Tibial nerve (tissue), 4 donors: ENCODE data around the gene GNG12. TPM values are rescaled to one million over a fixed set of nuclear protein-coding genes. Genes with fewer than 3 reads are reported as not detected.

Experiments
- DNase-seq, 2 donors: peaks; one replicate each; pipeline ENCODE4 v3.0.0-alpha.2; 2019; ENCODE audit warnings: low spot score in 2 of 2
- H3K27ac ChIP-seq, 4 donors: fragments of 200-600 bp; sonication (generic) in 3 of 4; one replicate each; pipeline ENCODE4 v1.5.1; 2017 to 2019; ENCODE audit warnings: mild to moderate bottlenecking in 1 of 4
- H3K27me3 ChIP-seq, 2 donors: fragments of 200-600 bp; sonication (generic) in 1 of 2; one replicate each; pipeline versions ENCODE4 v1.5.1 to v1.6.0; 2017 to 2019
- H3K36me3 ChIP-seq, 3 donors: fragments of 200-600 bp; sonication (generic); one replicate each; pipeline ENCODE4 v1.5.1; 2018 to 2019
- H3K4me1 ChIP-seq, 4 donors: fragments of 200-600 bp; sonication (generic) in 3 of 4; one replicate each; pipeline ENCODE4 v1.5.1; 2017 to 2019
- H3K4me3 ChIP-seq, 4 donors: fragments of 200-600 bp; sonication (generic) in 3 of 4; one replicate each; pipeline ENCODE4 v1.5.1; 2017 to 2019; ENCODE audit warnings: mild to moderate bottlenecking in 1 of 4, moderate library complexity in 1 of 4
- H3K9me3 ChIP-seq, 4 donors: fragments of 200-600 bp; sonication (generic) in 3 of 4; one replicate each; pipeline ENCODE4 v1.5.1; 2017 to 2019
- CTCF ChIP-seq, 5 experiments: fragments of 200-600 bp in 3 of 5; fragments of 450-650 bp in 2 of 5; sonication (generic) in 3 of 5; IDR thresholded peaks; one replicate each; pipeline ENCODE4 v1.5.1; 2016 to 2019; ENCODE audit warnings: antibody characterized with exemption in 5 of 5, mild to moderate bottlenecking in 3 of 5, moderate library complexity in 2 of 5
- EP300 ChIP-seq, 2 donors: sonication (generic); formaldehyde crosslinking; IDR thresholded peaks; one replicate each; pipeline ENCODE4 v1.6.1; 2017; ENCODE audit warnings: antibody characterized with exemption in 2 of 2, mild to moderate bottlenecking in 1 of 2
- POLR2A ChIP-seq, 2 donors: fragments of 450-650 bp; IDR thresholded peaks; one replicate each; pipeline ENCODE4 v1.6.1; 2017; ENCODE audit warnings: antibody characterized with exemption in 2 of 2, mild to moderate bottlenecking in 2 of 2, moderate library complexity in 2 of 2
- WGBS, 2 donors: methylation state at CpG; one replicate each; pipeline ENCODE4 v1.1.5; 2018; 5-methylcytosine and 5-hydroxymethylcytosine counted together
- total RNA-seq, 4 donors: library from RNA; depleted of rRNA; stranded (reverse); fragments of >200 nt; gene quantifications; one replicate each; pipeline ENCODE4 v1.1.0, GENCODE V29; 2016

Gene GNG12
- total RNA-seq, 4 donors from 2014 or later: 55.9 to 71.8 (median 68.4) TPM

DNA sequence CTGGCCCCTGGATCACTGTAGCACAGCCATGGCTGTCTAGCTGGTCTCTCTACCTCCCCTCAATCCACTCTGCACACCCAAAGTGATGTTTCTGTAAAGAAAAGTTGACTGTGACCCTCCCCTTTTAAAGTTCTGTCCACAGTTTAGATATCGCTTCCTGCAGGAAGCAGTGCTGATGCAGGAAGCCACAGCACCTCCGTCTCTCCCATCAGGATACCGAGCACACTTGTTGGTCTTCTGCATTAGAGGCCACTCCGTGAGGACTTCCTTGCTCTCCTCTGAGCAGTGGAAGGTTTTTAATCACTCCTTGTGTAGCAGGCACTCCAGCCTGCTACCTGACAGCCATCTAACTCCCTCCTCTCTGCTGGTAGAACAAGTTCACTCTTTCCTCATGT, 78.7 kb downstream of the GNG12 start:
- Histone ChIP-seq H3K9me3 (no peaks in the 10 kb centered on the region), H3K27me3 (no peaks in the 10 kb centered on the region), H3K36me3 (no peaks in the 10 kb centered on the region), H3K27ac (peak overlapping the region in 1 of 4 donors; percentile 3), H3K4me3 (no peak overlapping the region), H3K4me1 (peaks cover 4 to 44% (median 18%) of the 10 kb centered on the region in 4 donors)
- TF ChIP-seq EP300 (IDR thresholded peaks at IDR 0.05): no peak
- no peak for TF ChIP-seq POLR2A (IDR thresholded peaks at IDR 0.05)
- TF ChIP-seq CTCF (IDR thresholded peaks at IDR 0.05): no peak
- 82 to 89% methylated on average over 4 of the region's 4 CpGs for WGBS, 2 donors
- no peak for DNase-seq

DNA sequence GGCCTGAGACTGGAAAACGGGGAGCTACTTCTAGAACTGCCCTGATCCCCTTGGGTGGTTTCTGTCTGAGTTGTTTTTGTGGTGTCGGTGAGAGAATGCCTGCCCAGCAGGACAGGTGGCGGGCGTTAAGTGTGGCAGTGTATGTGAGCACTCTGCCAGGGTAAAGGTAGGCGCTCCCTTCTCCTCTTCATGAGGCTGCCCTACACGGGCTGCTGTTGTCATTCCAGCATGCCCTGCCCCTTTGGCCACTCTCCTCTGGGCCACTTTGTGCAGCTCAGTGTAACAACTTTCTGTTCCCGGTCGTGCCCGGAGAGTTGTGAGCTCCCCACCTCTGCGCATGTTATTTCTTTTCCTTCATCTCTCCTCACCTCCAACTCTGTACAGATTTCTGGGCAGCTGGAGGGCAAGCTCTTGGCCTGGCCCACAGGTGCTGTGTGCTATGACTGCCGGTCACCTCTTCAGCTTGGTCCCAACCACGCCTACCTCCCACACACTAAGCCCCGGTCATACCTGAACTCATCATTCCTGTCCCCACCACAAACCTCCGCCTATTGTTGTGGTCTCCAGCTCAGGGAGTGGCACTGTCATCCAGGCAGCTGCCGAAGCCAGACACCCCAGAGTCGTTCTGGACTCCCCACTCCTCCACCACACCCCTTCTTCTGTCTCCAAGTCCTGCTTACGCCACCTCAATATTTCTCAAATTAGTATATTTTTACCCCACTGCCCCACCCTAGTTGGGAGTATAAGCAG, 79.3 kb downstream of the GNG12 start:
- H3K36me3 ChIP-seq: no peaks in the 10 kb centered on the region
- peaks cover 4 to 47% (median 20%) of the 10 kb centered on the region in 4 donors for H3K4me1 ChIP-seq
- H3K4me3 ChIP-seq: no peak overlapping the region
- H3K27me3 ChIP-seq: no peaks in the 10 kb centered on the region
- TF ChIP-seq POLR2A (IDR thresholded peaks at IDR 0.05): no peak
- no peak for TF ChIP-seq EP300 (IDR thresholded peaks at IDR 0.05)
- TF ChIP-seq CTCF (IDR thresholded peaks at IDR 0.05): no peak
- peak overlapping the region in 1 of 4 donors; percentile 3 for H3K27ac ChIP-seq
- H3K9me3 ChIP-seq: no peaks in the 10 kb centered on the region
- no peak for DNase-seq
- 88 to 91% methylated on average over 17 of the region's 17 CpGs for WGBS, 2 donors

DNA sequence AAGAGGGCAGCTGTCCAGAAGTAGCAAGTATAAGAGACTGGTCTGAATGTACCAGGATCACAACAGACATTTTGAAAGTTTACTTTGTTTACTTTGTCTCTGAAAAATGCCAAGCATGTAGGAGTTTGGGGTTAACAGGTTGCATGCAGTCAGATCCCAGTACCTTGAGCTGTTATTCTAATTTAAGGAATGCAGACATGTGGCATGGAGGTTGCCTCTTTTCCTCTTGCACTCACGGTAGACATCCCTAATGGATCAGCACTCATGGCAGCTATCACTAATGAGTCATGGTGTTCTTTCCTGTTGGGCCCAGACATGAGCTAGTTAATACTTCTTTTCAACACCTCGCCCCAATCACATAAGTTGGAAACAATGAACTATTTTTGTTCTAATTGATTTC, 81.0 kb downstream of the GNG12 start:
- H3K4me3 ChIP-seq: no peak overlapping the region
- peaks cover 8 to 50% (median 30%) of the 10 kb centered on the region in 4 donors for H3K4me1 ChIP-seq
- H3K36me3 ChIP-seq: no peaks in the 10 kb centered on the region
- TF ChIP-seq POLR2A (IDR thresholded peaks at IDR 0.05) (no peak), EP300 (IDR thresholded peaks at IDR 0.05) (no peak), CTCF (IDR thresholded peaks at IDR 0.05) (no peak)
- no peaks in the 10 kb centered on the region for H3K9me3 ChIP-seq
- WGBS, 2 donors: 65 to 66% methylated on average over 2 of the region's 2 CpGs
- no peaks in the 10 kb centered on the region for H3K27me3 ChIP-seq
- DNase-seq: no peak
- peak overlapping the region in 2 of 4 donors; percentile 5 to 8 for H3K27ac ChIP-seq

- no peak for TF ChIP-seq EP300 (IDR thresholded peaks at IDR 0.05)
- TF ChIP-seq POLR2A (IDR thresholded peaks at IDR 0.05): no peak
- no peak for TF ChIP-seq CTCF (IDR thresholded peaks at IDR 0.05)
- H3K27me3 ChIP-seq: no peaks in the 10 kb centered on the region
- no peak for DNase-seq
- H3K27ac ChIP-seq: peak overlapping the region; percentile 65 to 89 (median 78)
- WGBS, 2 donors: 52 to 70% methylated on average over 1 of the region's 1 CpG
- H3K9me3 ChIP-seq: no peaks in the 10 kb centered on the region
- H3K36me3 ChIP-seq: no peaks in the 10 kb centered on the region
- peaks cover 8 to 60% (median 31%) of the 10 kb centered on the region in 4 donors for H3K4me1 ChIP-seq
- H3K4me3 ChIP-seq: no peak overlapping the region
These were observed 82.6 kb downstream of the GNG12 start for GRCh38 chr1:67750691-67751054.

DNA sequence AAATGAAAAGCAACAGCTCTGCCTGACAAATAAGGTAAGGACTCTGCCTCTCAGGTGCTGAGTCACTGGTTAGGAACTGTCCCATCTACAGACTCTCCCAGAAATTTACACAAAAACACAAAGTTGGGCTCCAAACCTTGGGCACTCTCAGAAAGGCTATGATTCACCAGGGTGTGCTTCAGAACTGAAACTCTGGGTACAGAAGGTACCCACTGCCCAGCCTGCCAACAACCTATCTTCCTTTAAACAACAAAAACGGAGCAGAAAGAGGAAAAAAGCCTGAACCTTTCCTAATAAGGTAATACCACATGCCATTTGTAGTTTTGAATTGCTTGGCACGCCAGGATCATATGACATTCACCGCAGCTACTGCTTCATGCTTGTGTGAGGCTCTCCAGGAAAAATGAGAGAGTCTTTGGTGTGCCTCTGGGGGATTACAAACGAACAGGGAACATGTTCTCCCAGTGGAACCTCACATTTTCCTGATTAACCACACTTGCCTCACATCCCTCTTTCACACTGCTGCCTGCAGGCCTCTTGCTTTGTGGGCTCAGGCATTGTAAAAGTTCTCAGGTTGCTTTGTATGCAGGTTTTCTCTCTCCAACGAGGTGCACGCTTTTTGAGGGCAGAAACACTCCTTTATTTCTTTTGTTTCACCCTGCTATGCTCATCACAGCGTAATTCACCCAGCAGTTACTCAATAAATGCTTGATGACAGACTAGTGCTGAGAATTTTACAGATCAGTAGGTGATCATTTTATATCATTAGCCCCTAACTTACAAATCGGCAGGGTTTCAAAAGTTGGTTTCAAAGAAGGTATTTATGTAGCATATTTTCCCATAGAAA, 83.2 kb downstream of the GNG12 start:
- no peak overlapping the region for H3K4me3 ChIP-seq

More for the DNA sequence above, 83.2 kb downstream of the GNG12 start:
- no peaks in the 10 kb centered on the region for H3K9me3 ChIP-seq
- H3K27me3 ChIP-seq: no peaks in the 10 kb centered on the region
- H3K36me3 ChIP-seq: no peaks in the 10 kb centered on the region
- peak overlapping the region; percentile 65 to 89 (median 78) for H3K27ac ChIP-seq
- H3K4me1 ChIP-seq: peaks cover 8 to 66% (median 31%) of the 10 kb centered on the region in 4 donors
- peak in 1 of 2 donors; percentile 22 for DNase-seq
- WGBS, 2 donors: 43 to 48% methylated on average over 8 of the region's 8 CpGs
- TF ChIP-seq POLR2A (IDR thresholded peaks at IDR 0.05): no peak
- TF ChIP-seq CTCF (IDR thresholded peaks at IDR 0.05): no peak
- peak; percentile 41 to 83 for TF ChIP-seq EP300 (IDR thresholded peaks at IDR 0.05)
